ENCODE results near the gene ATN1.

ATN1 gene

GRCh38 chr12:6937481-6938352, 10.0 kb downstream of the ATN1 start:
- no peaks in the 10 kb centered on the region for H3K27me3 ChIP-seq (ENCODE audit: control insufficient read depth in 1 of 2, insufficient read depth in 2 of 2, low read length in 2 of 2)
- peak overlapping the region; percentile 78 to 82 for H3K9ac ChIP-seq (ENCODE audit: low read depth in 1 of 2, low read length in 2 of 2)
- H3K27ac ChIP-seq (ENCODE audit: low read depth, low read length) = peak overlapping the region; percentile 88
- peaks cover 17 to 58% of the 10 kb centered on the region in 2 donors for H3K36me3 ChIP-seq (ENCODE audit: control insufficient read depth in 1 of 2, insufficient read depth in 2 of 2, low read length in 2 of 2)
- H3K9me3 ChIP-seq (ENCODE audit: control insufficient read depth in 1 of 2, low read length in 2 of 2) = no peaks in the 10 kb centered on the region
- H3K4me3 ChIP-seq (ENCODE audit: low read depth in 1 of 2, low read length in 2 of 2) = peak overlapping the region; percentile 79 to 81
- H3K4me1 ChIP-seq (ENCODE audit: control insufficient read depth in 1 of 2, insufficient read depth in 2 of 2, low read length in 2 of 2) = peaks cover 10 to 27% of the 10 kb centered on the region in 2 donors

GRCh38 chr12:6938353-6939190, 10.8 kb downstream of the ATN1 start:
- H3K9ac ChIP-seq (ENCODE audit: low read depth in 1 of 2, low read length in 2 of 2) = peak overlapping the region in 1 of 2 donors; percentile 82
- peaks cover 10 to 31% of the 10 kb centered on the region in 2 donors for H3K4me1 ChIP-seq (ENCODE audit: control insufficient read depth in 1 of 2, insufficient read depth in 2 of 2, low read length in 2 of 2)
- H3K36me3 ChIP-seq (ENCODE audit: control insufficient read depth in 1 of 2, insufficient read depth in 2 of 2, low read length in 2 of 2) = peaks cover 17 to 52% of the 10 kb centered on the region in 2 donors

GRCh38 chr12:6939191-6939540, 11.4 kb downstream of the ATN1 start:
- Histone ChIP-seq H3K27me3 (ENCODE audit: control insufficient read depth in 1 of 2, insufficient read depth in 2 of 2, low read length in 2 of 2) (no peaks in the 10 kb centered on the region), H3K36me3 (ENCODE audit: control insufficient read depth in 1 of 2, insufficient read depth in 2 of 2, low read length in 2 of 2) (peaks cover 17 to 46% of the 10 kb centered on the region in 2 donors), H3K9ac (ENCODE audit: low read depth in 1 of 2, low read length in 2 of 2) (no peak overlapping the region), H3K9me3 (ENCODE audit: control insufficient read depth in 1 of 2, low read length in 2 of 2) (no peaks in the 10 kb centered on the region), H3K27ac (ENCODE audit: low read depth, low read length) (no peak overlapping the region), H3K4me1 (ENCODE audit: control insufficient read depth in 1 of 2, insufficient read depth in 2 of 2, low read length in 2 of 2) (peaks cover 10 to 32% of the 10 kb centered on the region in 2 donors), H3K4me3 (ENCODE audit: low read depth in 1 of 2, low read length in 2 of 2) (no peak overlapping the region)

More at GRCh38 chr12:6938353-6939190, 10.8 kb downstream of the ATN1 start:
- H3K9me3 ChIP-seq (ENCODE audit: control insufficient read depth in 1 of 2, low read length in 2 of 2) = no peaks in the 10 kb centered on the region
- H3K27ac ChIP-seq (ENCODE audit: low read depth, low read length) = no peak overlapping the region
- no peaks in the 10 kb centered on the region for H3K27me3 ChIP-seq (ENCODE audit: control insufficient read depth in 1 of 2, insufficient read depth in 2 of 2, low read length in 2 of 2)
- no peak overlapping the region for H3K4me3 ChIP-seq (ENCODE audit: low read depth in 1 of 2, low read length in 2 of 2)

- H3K27me3 ChIP-seq (ENCODE audit: control insufficient read depth in 1 of 2, insufficient read depth in 2 of 2, low read length in 2 of 2) = no peaks in the 10 kb centered on the region
- H3K9ac ChIP-seq (ENCODE audit: low read depth in 1 of 2, low read length in 2 of 2) = peak overlapping the region in 1 of 2 donors; percentile 28
- peaks cover 9 to 25% of the 10 kb centered on the region in 2 donors for H3K36me3 ChIP-seq (ENCODE audit: control insufficient read depth in 1 of 2, insufficient read depth in 2 of 2, low read length in 2 of 2)
- no peak overlapping the region for H3K4me3 ChIP-seq (ENCODE audit: low read depth in 1 of 2, low read length in 2 of 2)
- H3K9me3 ChIP-seq (ENCODE audit: control insufficient read depth in 1 of 2, low read length in 2 of 2) = no peaks in the 10 kb centered on the region
- H3K4me1 ChIP-seq (ENCODE audit: control insufficient read depth in 1 of 2, insufficient read depth in 2 of 2, low read length in 2 of 2) = peaks cover 25 to 53% of the 10 kb centered on the region in 2 donors
- no peak overlapping the region for H3K27ac ChIP-seq (ENCODE audit: low read depth, low read length)
Measured at GRCh38 chr12:6941267-6941666, 13.5 kb downstream of the ATN1 start.

GRCh38 chr12:6941782-6942181, 14.0 kb downstream of the ATN1 start:
- Histone ChIP-seq H3K4me1 (ENCODE audit: control insufficient read depth in 1 of 2, insufficient read depth in 2 of 2, low read length in 2 of 2) (peaks cover 27 to 55% of the 10 kb centered on the region in 2 donors), H3K4me3 (ENCODE audit: low read depth in 1 of 2, low read length in 2 of 2) (no peak overlapping the region), H3K27me3 (ENCODE audit: control insufficient read depth in 1 of 2, insufficient read depth in 2 of 2, low read length in 2 of 2) (no peaks in the 10 kb centered on the region), H3K36me3 (ENCODE audit: control insufficient read depth in 1 of 2, insufficient read depth in 2 of 2, low read length in 2 of 2) (peaks cover 9 to 20% of the 10 kb centered on the region in 2 donors), H3K27ac (ENCODE audit: low read depth, low read length) (no peak overlapping the region), H3K9me3 (ENCODE audit: control insufficient read depth in 1 of 2, low read length in 2 of 2) (no peaks in the 10 kb centered on the region), H3K9ac (ENCODE audit: low read depth in 1 of 2, low read length in 2 of 2) (no peak overlapping the region)

- Histone ChIP-seq H3K4me3 (ENCODE audit: low read depth in 1 of 2, low read length in 2 of 2) (no peak overlapping the region), H3K27me3 (ENCODE audit: control insufficient read depth in 1 of 2, insufficient read depth in 2 of 2, low read length in 2 of 2) (no peaks in the 10 kb centered on the region), H3K36me3 (ENCODE audit: control insufficient read depth in 1 of 2, insufficient read depth in 2 of 2, low read length in 2 of 2) (peaks cover 9 to 20% of the 10 kb centered on the region in 2 donors), H3K9ac (ENCODE audit: low read depth in 1 of 2, low read length in 2 of 2) (no peak overlapping the region), H3K4me1 (ENCODE audit: control insufficient read depth in 1 of 2, insufficient read depth in 2 of 2, low read length in 2 of 2) (peaks cover 28 to 55% of the 10 kb centered on the region in 2 donors), H3K9me3 (ENCODE audit: control insufficient read depth in 1 of 2, low read length in 2 of 2) (no peaks in the 10 kb centered on the region), H3K27ac (ENCODE audit: low read depth, low read length) (peak overlapping the region; percentile 95)
Measured at GRCh38 chr12:6942331-6942665, 14.5 kb downstream of the ATN1 start.

DNA sequence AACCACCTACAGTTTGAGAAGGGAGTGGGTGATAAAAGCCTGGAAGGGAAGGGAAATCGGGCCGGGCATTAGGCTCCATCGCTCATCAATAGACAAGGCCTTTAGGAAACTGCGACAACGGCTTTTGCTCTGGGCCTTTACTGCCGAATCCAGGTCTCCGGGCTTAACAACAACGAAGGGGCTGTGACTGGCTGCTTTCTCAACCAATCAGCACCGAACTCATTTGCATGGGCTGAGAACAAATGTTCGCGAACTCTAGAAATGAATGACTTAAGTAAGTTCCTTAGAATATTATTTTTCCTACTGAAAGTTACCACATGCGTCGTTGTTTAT, 15.6 kb downstream of the ATN1 start:
- peaks cover 9 to 20% of the 10 kb centered on the region in 2 donors for H3K36me3 ChIP-seq (ENCODE audit: control insufficient read depth in 1 of 2, insufficient read depth in 2 of 2, low read length in 2 of 2)

DNA sequence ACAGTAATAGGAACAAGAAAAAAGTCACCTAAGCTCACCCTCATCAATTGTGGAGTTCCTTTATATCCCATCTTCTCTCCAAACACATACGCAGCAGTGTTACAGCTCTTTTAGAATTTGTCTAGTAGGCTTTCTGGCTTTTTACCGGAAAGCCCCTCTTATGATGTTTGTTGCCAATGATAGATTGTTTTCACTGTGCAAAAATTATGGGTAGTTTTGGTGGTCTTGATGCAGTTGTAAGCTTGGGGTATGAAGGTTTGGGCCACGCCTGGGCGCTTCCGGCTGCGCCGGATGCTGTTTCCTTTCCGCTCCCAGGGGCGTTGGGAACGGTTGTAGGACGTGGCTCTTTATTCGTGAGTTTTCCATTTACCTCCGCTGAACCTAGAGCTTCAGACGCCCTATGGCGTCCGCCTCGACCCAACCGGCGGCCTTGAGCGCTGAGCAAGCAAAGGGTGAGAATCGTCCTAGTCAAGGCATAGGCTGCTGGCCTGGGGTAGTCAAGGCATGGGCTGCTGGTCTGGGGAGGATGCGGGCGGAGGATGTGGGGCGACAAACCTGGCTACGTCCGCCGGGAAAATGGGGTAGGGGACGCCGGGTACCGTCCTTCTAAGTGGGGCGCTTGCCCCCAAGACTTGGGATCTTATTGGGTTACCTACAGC, 16.1 kb downstream of the ATN1 start, which contains the start of the genes C12orf57 and RNU7-1:
C12orf57 (plus strand) TSS at position 301 of the 659 bp plus-strand sequence; CDS start at position 401, 100 bp downstream.
RNU7-1 (plus strand) TSS at position 95 of the 659 bp plus-strand sequence.
- H3K9ac ChIP-seq (ENCODE audit: low read depth in 1 of 2, low read length in 2 of 2) = peak within 1 kb of the TSS; percentile 82 to 99
- peak within 1 kb of the TSS; percentile 88 to 95 for H3K4me3 ChIP-seq (ENCODE audit: low read depth in 1 of 2, low read length in 2 of 2)
- H3K9me3 ChIP-seq (ENCODE audit: control insufficient read depth in 1 of 2, low read length in 2 of 2) = no peaks in the 10 kb centered on the region
- peak within 1 kb of the TSS; percentile 95 for H3K27ac ChIP-seq (ENCODE audit: low read depth, low read length)
- H3K27me3 ChIP-seq (ENCODE audit: control insufficient read depth in 1 of 2, insufficient read depth in 2 of 2, low read length in 2 of 2) = no peaks in the 10 kb centered on the region
- peaks cover 23 to 46% of the 10 kb centered on the region in 2 donors for H3K4me1 ChIP-seq (ENCODE audit: control insufficient read depth in 1 of 2, insufficient read depth in 2 of 2, low read length in 2 of 2)
- H3K36me3 ChIP-seq (ENCODE audit: control insufficient read depth in 1 of 2, insufficient read depth in 2 of 2, low read length in 2 of 2) = peaks cover 9 to 20% of the 10 kb centered on the region in 2 donors

More for the DNA sequence above, 15.6 kb downstream of the ATN1 start:
- Histone ChIP-seq H3K4me1 (ENCODE audit: control insufficient read depth in 1 of 2, insufficient read depth in 2 of 2, low read length in 2 of 2) (peaks cover 26 to 49% of the 10 kb centered on the region in 2 donors), H3K4me3 (ENCODE audit: low read depth in 1 of 2, low read length in 2 of 2) (peak overlapping the region in 1 of 2 donors; percentile 95), H3K27me3 (ENCODE audit: control insufficient read depth in 1 of 2, insufficient read depth in 2 of 2, low read length in 2 of 2) (no peaks in the 10 kb centered on the region), H3K9me3 (ENCODE audit: control insufficient read depth in 1 of 2, low read length in 2 of 2) (no peaks in the 10 kb centered on the region), H3K27ac (ENCODE audit: low read depth, low read length) (peak overlapping the region; percentile 95), H3K9ac (ENCODE audit: low read depth in 1 of 2, low read length in 2 of 2) (peak overlapping the region; percentile 82 to 99)

- Histone ChIP-seq H3K4me1 (ENCODE audit: control insufficient read depth in 1 of 2, insufficient read depth in 2 of 2, low read length in 2 of 2) (peaks cover 31 to 47% of the 10 kb centered on the region in 2 donors), H3K9me3 (ENCODE audit: control insufficient read depth in 1 of 2, low read length in 2 of 2) (no peaks in the 10 kb centered on the region), H3K36me3 (ENCODE audit: control insufficient read depth in 1 of 2, insufficient read depth in 2 of 2, low read length in 2 of 2) (peaks cover 9 to 14% of the 10 kb centered on the region in 2 donors), H3K27me3 (ENCODE audit: control insufficient read depth in 1 of 2, insufficient read depth in 2 of 2, low read length in 2 of 2) (no peaks in the 10 kb centered on the region), H3K4me3 (ENCODE audit: low read depth in 1 of 2, low read length in 2 of 2) (peak overlapping the region; percentile 88 to 95), H3K9ac (ENCODE audit: low read depth in 1 of 2, low read length in 2 of 2) (peak overlapping the region; percentile 82 to 99), H3K27ac (ENCODE audit: low read depth, low read length) (peak overlapping the region; percentile 95)
Measured at GRCh38 chr12:6944381-6945186, 16.8 kb downstream of the ATN1 start.
